Endodermal cell (in vitro differentiated cells): ENCODE measurements around the gene ACTRT3. TPM values are rescaled to one million over a fixed set of nuclear protein-coding genes. Genes with fewer than 3 reads are reported as not detected.

Source experiments
- DNase-seq: peaks from one replicate; pipeline ENCODE4 v3.0.0-alpha.2; 2017
- H3K27ac ChIP-seq: 2 replicates; pipeline ENCODE4 v1.5.1; 2013; ENCODE audit warnings: mild to moderate bottlenecking, low read depth, low read length, moderate library complexity
- H3K27me3 ChIP-seq: 2 replicates; pipeline ENCODE4 v1.6.1; 2013; ENCODE audit warnings: mild to moderate bottlenecking, low read length, moderate library complexity; ENCODE audit not compliant: insufficient read depth, control insufficient read depth, poor library complexity, severe bottlenecking
- H3K36me3 ChIP-seq: 2 replicates; pipeline ENCODE4 v1.7.0; 2013; ENCODE audit warnings: mild to moderate bottlenecking, low read length, moderate library complexity; ENCODE audit not compliant: control insufficient read depth, insufficient read depth
- H3K4me1 ChIP-seq: one replicate; pipeline ENCODE4 v1.7.0; 2013; ENCODE audit warnings: low read length; ENCODE audit not compliant: control insufficient read depth, insufficient read depth
- H3K4me3 ChIP-seq: 2 replicates; pipeline ENCODE4 v1.5.1; 2013; ENCODE audit warnings: mild to moderate bottlenecking, low read length, moderate library complexity
- H3K9ac ChIP-seq: 2 replicates; pipeline ENCODE4 v1.6.1; 2013; ENCODE audit warnings: mild to moderate bottlenecking, low read length, moderate library complexity; ENCODE audit not compliant: poor library complexity, severe bottlenecking; ENCODE audit errors: extremely low read depth
- H3K9me3 ChIP-seq: 2 replicates; pipeline ENCODE4 v1.6.1; 2013; ENCODE audit warnings: mild to moderate bottlenecking, low read length, moderate library complexity; ENCODE audit not compliant: control insufficient read depth
- H3K27ac Mint-ChIP-seq: 2 replicates; pipeline ENCODE4 v1.8.0; 2020; ENCODE audit warnings: mixed read lengths
- H3K27me3 Mint-ChIP-seq: 2 replicates; pipeline ENCODE4 v1.8.0; 2021; ENCODE audit warnings: mild to moderate bottlenecking, mixed read lengths; ENCODE audit not compliant: insufficient read depth
- H3K36me3 Mint-ChIP-seq: 2 replicates; pipeline ENCODE4 v1.8.0; 2020; ENCODE audit warnings: low read depth, mixed read lengths
- H3K4me1 Mint-ChIP-seq: 2 replicates; pipeline ENCODE4 v1.8.0; 2020; ENCODE audit warnings: mixed read lengths
- H3K4me3 Mint-ChIP-seq: 2 replicates; pipeline ENCODE4 v1.8.0; 2020; ENCODE audit warnings: mild to moderate bottlenecking, moderate library complexity, mixed read lengths
- H3K9me3 Mint-ChIP-seq: 2 replicates; pipeline ENCODE4 v1.8.0; 2020; ENCODE audit warnings: mild to moderate bottlenecking, mixed read lengths
- WGBS, 2 experiments: methylation state at CpG; one replicate each; pipeline versions ENCODE4 v1.1.5 to v1.1.7; 2013; ENCODE audit warnings: missing lambda C conversion rate in 2 of 2, mixed read lengths in 1 of 2; ENCODE audit not compliant: insufficient coverage in 1 of 2, insufficient read length in 1 of 2; 5-methylcytosine and 5-hydroxymethylcytosine counted together
- total RNA-seq, 2 donors: library from RNA; stranded (reverse); fragmentation: NEBNext Ultra II Directional in 1 of 2; extraction: Animal tissue kit (Norgen Biotek cat#: 25700) in 1 of 2; gene quantifications; 2 replicates in 1 of 2; 3 replicates in 1 of 2; pipeline ENCODE4 v1.2.1, GENCODE V29; 2021
- TF ChIP-seq, protein P1 (sequence below): fragments of 200-600 bp; sonication (generic); conservative IDR thresholded peaks from 2 replicates; pipeline ENCODE4 v1.5.0; 2021; ENCODE audit warnings: antibody characterized with exemption, mild to moderate bottlenecking

ACTRT3 gene
- total RNA-seq, 2 donors from 2014 or later: 0.82 to 2.5 TPM

DNA sequence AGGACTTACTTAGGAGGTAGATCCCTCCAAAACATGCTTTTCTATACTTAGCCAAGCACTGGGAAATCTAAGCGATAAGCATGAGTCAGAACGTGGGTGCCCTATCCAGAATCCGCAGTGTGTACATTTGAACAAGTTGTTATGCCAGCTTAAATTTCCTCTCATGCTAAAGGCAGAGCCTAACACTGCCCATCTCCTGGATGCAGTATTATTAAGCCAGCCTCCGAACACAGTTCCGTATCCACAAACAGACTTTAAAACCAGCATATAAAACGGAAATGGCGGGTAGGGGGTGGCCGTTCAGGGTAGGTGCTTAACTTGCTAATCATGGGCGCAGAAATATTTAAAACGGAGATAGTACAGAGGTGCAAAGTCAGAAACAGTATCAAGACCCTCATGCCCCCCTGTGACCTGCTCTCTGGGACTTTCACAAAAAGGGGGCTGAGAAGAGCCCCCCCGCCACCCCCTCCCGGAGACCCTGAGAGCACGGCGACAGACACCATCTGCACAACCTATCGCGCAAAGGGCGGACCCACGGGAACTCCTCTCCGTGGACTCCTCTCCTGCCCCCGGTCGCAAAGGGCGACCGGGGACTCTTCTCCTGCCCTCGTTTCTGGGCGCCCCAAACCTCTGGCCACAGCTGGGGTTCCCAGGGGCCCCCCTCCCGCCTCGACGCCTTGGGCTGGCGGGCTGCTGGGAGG, 42.4 kb upstream of the ACTRT3 start:
- H3K36me3 ChIP-seq: no peaks in the 10 kb centered on the region
- H3K4me3 ChIP-seq: peak overlapping the region; percentile 74
- H3K27me3 ChIP-seq: no peaks in the 10 kb centered on the region
- peaks cover 4% of the 10 kb centered on the region for H3K36me3 Mint-ChIP-seq
- peaks cover 11% of the 10 kb centered on the region for H3K27me3 Mint-ChIP-seq
- H3K27ac Mint-ChIP-seq: no peak overlapping the region
- DNase-seq: no peak
- TF ChIP-seq, protein P1, sequence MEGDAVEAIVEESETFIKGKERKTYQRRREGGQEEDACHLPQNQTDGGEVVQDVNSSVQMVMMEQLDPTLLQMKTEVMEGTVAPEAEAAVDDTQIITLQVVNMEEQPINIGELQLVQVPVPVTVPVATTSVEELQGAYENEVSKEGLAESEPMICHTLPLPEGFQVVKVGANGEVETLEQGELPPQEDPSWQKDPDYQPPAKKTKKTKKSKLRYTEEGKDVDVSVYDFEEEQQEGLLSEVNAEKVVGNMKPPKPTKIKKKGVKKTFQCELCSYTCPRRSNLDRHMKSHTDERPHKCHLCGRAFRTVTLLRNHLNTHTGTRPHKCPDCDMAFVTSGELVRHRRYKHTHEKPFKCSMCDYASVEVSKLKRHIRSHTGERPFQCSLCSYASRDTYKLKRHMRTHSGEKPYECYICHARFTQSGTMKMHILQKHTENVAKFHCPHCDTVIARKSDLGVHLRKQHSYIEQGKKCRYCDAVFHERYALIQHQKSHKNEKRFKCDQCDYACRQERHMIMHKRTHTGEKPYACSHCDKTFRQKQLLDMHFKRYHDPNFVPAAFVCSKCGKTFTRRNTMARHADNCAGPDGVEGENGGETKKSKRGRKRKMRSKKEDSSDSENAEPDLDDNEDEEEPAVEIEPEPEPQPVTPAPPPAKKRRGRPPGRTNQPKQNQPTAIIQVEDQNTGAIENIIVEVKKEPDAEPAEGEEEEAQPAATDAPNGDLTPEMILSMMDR: no peak
- H3K4me3 Mint-ChIP-seq: peak overlapping the region; percentile 71
- H3K27ac ChIP-seq: peak overlapping the region; percentile 83
- H3K9me3 ChIP-seq: peaks cover 11% of the 10 kb centered on the region
- peaks cover 17% of the 10 kb centered on the region for H3K4me1 Mint-ChIP-seq
- peaks cover 14% of the 10 kb centered on the region for H3K9me3 Mint-ChIP-seq
- 52 to 77% methylated on average over 11 to 29 of the region's 29 CpGs for WGBS, 2 experiments
- H3K4me1 ChIP-seq: no peaks in the 10 kb centered on the region
- H3K9ac ChIP-seq: peak overlapping the region; percentile 52

DNA sequence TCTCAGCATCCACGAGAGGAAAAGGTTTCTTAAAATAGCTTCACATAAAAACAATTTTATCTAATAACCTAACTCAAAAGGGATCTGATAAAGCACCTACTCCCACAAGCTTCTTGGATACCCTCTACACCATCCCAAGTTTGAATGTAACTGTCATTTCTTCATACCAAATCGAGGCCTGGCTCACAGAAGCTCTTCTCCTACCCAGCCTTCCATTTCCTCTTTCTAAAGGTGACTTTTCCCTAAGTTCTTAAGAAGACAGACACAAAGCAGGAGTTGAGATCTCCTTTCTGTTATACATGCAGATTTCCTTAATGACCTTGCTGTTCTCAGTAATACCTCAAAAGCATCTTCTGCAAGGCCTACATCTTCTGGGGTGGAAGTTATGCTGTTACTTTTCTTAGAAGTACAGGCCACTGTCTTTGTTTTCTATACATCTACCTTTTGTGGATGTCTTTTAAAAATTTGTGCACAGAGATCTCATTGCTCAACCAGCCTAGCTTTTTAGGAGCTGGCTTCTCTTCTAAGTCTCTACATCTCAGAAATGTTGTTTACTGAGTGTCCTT, 40.0 kb upstream of the ACTRT3 start:
- TF ChIP-seq, protein P1: no peak
- Mint-ChIP-seq H3K27ac (peak overlapping the region; percentile 2), H3K36me3 (peaks cover 10% of the 10 kb centered on the region), H3K4me3 (no peak overlapping the region), H3K27me3 (peaks cover 5% of the 10 kb centered on the region), H3K9me3 (peaks cover 2% of the 10 kb centered on the region), H3K4me1 (peaks cover 17% of the 10 kb centered on the region)
- Histone ChIP-seq H3K36me3 (no peaks in the 10 kb centered on the region), H3K27me3 (no peaks in the 10 kb centered on the region), H3K27ac (no peak overlapping the region), H3K4me3 (no peak overlapping the region), H3K9ac (no peak overlapping the region), H3K9me3 (no peaks in the 10 kb centered on the region), H3K4me1 (no peaks in the 10 kb centered on the region)
- 86 to 91% methylated on average over 1 to 2 of the region's 2 CpGs for WGBS, 2 experiments
- DNase-seq: no peak

DNA sequence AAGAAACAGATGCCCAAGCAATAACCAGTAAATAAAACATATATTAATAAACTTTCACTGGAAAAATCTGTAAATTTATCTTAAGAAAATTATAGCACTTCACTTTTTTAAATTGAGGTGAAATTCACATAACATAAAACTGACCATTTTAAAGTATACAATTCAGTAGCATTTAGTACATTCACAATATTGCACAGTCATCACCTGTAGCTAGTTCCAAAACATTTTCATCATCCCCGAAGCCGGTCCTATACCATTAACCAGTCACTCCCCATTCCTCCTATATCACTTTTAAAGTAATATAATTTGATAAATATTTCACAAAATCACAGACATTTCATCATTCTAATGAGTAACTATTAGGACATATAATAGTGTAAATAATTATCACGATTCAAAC, 35.3 kb upstream of the ACTRT3 start:
- Mint-ChIP-seq H3K36me3 (peaks cover 25% of the 10 kb centered on the region), H3K27ac (no peak overlapping the region), H3K4me3 (no peak overlapping the region), H3K4me1 (peaks cover 4% of the 10 kb centered on the region), H3K27me3 (no peaks in the 10 kb centered on the region), H3K9me3 (no peaks in the 10 kb centered on the region)
- no peak overlapping the region for H3K9ac ChIP-seq
- TF ChIP-seq, protein P1: no peak
- no peaks in the 10 kb centered on the region for H3K27me3 ChIP-seq
- no peaks in the 10 kb centered on the region for H3K36me3 ChIP-seq
- no peak overlapping the region for H3K27ac ChIP-seq
- H3K9me3 ChIP-seq: no peaks in the 10 kb centered on the region
- no peaks in the 10 kb centered on the region for H3K4me1 ChIP-seq
- WGBS, 2 experiments: 94% methylated on average over 3 of the region's 3 CpGs; no CpG with 5 or more reads in 1 of the 2 experiments
- no peak overlapping the region for H3K4me3 ChIP-seq
- DNase-seq: no peak
